GM12872 (cell line): ENCODE measurements around the gene ELF1.

Experiments
- TF ChIP-seq, protein P1 (sequence below): IDR thresholded peaks from 3 replicates; pipeline ENCODE4 v1.5.1; 2011; ENCODE audit warnings: low read depth, mild to moderate bottlenecking, low read length, moderate library complexity; ENCODE audit not compliant: insufficient read depth

The ELF1 gene

DNA sequence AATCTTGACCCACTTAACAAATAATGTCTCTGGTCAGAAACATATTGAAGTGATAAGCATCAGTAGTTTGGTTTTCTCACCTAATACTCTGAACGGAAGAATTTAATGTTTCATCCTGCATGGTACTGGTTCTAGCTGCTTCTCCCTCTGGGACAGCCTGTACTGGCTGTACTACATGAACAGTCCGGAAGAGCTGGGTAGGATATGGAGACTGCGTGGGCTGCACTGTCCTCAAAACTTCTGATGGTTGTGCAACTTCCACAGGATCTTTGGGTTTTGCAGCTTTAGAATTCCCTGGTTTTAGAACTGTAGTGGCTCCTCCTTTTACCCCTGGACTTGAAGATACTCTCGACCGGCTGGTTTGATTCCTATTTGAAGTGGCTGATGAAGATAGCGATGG lies 78.3 kb downstream of the ELF1 start:
- TF ChIP-seq, protein P1, sequence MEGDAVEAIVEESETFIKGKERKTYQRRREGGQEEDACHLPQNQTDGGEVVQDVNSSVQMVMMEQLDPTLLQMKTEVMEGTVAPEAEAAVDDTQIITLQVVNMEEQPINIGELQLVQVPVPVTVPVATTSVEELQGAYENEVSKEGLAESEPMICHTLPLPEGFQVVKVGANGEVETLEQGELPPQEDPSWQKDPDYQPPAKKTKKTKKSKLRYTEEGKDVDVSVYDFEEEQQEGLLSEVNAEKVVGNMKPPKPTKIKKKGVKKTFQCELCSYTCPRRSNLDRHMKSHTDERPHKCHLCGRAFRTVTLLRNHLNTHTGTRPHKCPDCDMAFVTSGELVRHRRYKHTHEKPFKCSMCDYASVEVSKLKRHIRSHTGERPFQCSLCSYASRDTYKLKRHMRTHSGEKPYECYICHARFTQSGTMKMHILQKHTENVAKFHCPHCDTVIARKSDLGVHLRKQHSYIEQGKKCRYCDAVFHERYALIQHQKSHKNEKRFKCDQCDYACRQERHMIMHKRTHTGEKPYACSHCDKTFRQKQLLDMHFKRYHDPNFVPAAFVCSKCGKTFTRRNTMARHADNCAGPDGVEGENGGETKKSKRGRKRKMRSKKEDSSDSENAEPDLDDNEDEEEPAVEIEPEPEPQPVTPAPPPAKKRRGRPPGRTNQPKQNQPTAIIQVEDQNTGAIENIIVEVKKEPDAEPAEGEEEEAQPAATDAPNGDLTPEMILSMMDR, result no peak

DNA sequence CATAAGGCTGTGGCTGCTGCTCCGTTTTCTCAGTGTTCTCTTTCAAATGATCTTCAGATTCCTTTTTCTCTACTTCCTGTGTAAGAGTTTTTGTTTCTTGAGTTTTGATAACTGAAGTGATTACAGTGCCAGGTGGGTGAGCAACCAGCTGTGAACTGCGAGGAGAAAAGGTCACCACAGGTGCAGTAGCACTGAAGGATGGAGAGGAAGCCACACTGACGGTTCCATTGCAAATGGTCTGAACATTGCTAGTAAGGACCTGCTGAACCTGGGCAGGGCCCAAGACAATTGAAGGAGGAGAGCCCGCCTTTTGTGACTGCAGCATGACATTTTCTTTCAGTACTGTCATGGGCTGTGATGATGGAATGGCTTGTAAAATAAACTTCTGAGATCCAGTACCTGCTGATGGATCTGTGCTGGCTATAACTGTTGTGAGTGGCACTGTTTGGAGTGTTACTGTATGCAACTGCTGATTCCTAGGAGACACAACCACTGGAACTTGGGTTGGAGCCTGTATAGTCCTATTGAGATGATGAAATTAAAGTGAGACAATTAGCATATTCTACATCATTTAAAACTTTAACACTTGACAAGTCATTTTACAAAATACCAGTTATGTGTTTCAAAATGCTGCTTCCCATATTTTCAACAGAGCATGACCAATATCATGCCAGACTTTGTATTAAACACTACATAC lies 85.5 kb downstream of the ELF1 start:
- TF ChIP-seq, protein P1, result no peak

DNA sequence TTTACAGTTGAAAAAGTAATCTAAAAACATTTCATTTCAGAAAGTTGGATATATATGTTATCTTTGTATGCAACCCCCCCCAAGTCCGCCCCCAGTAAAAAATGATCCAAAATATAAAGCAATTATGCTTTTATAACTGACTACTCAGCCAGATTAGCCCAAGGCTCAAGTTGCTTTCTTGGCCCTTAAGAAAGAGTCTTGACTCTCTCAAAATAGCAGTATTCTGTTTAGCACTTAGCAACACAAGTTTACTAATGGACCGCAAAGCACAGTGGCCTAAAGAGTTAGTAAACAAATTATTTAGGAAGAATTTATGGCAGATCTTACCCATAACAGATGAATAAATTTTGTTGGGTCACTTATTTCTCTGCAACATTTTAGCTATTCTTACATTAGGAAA lies 86.9 kb downstream of the ELF1 start:
- TF ChIP-seq, protein P1, result no peak

DNA sequence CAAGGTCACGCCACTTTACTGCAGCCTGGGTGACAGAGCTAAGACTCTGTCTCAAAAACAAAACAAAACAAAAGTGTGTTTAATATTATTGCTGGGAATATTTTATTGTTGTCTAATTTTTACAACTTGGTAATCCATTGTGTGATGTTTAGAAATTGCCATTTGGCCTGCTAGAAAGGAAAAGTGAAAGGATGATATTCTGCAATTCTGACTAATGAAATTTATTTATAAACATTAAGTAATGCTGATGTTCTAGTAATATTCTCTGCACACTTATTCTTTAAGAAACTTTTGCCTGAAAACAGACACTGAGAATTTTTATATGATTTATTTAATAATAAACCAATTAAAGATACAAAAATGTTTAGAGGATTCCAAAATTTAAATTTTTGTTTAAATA lies 87.4 kb downstream of the ELF1 start:
- TF ChIP-seq, protein P1, result no peak

DNA sequence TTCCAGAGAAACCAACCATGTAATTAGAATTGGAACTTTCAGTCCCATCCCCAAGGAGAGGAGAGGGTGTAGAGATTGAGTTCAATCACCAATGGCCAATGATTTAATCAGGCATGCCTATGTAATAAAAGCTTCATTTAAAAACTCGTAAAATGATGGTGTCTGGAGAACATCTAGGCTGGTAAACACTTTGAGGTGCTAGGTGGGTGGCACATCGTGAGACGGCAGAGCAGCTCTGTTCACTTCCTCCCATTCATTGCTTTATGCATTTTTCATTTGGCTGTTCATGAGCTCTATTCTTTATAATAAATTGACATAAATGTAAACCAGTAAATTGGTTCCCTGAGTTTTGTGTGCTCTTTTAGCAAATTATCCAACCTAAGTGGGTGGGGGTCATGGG lies 90.1 kb downstream of the ELF1 start:
- TF ChIP-seq, protein P1, result no peak

DNA sequence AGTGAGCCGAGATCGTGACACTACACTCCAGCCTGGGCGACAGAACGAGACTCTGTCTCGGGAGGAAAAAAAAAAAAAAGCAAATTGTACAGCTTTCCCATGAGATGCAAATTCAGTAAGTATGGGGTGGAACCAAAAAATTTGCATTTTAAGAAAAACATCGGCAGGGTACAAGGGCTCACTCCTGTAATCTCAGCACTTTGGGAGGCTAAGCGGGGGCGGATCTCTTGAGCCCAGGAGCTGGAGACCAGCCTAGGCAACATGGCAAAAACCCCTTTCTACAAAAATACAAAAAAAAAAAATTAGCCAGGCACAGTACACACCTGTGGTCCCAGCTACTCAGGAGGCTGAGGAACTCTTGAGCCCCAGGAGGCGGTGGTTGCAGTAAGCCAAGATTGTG lies 91.2 kb downstream of the ELF1 start:
- TF ChIP-seq, protein P1, result no peak

DNA sequence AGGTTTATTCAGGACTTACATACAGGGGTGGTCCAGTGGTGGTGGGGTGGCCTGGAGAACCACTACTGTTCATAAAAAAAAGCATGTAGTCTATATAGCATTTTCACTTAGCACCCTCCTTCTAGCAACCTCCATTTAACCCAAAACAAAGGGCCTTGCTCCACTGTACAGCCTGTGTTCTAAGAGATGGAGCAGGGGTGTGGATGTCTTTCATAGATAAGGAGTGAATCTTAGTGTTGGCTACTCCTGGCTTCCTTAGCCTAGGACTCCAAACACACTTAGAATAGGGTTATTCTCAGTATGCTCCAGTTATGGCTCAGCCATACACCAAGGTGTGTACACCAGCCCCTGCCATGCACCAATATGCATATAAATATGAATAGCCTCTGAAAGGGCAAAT lies 95.2 kb downstream of the ELF1 start:
- TF ChIP-seq, protein P1, result no peak
